Globus pallidus (tissue), 1 donor: ENCODE measurements around the gene PCCA.
"Not testable (repeated sequence)": the region's sequence is repeated elsewhere in the genome, so short reads cannot be mapped to it uniquely, and the experiment has no call there.

Experiments used
- DNase-seq: peaks from one replicate; pipeline ENCODE4 v3.0.0-alpha.2; 2015; ENCODE audit warnings: low spot score

PCCA gene

GRCh38 chr13:100363285-100363711, 274.4 kb downstream of the PCCA start:
- no peak for DNase-seq

- DNase-seq: no peak
Observed at GRCh38 chr13:100363874-100364273, 275.0 kb downstream of the PCCA start.

GRCh38 chr13:100364591-100364990, 275.7 kb downstream of the PCCA start:
- DNase-seq: no peak

- DNase-seq: no peak
Observed at GRCh38 chr13:100365680-100366079, 276.8 kb downstream of the PCCA start.

- no peak for DNase-seq
Observed at GRCh38 chr13:100378533-100378932, 289.6 kb downstream of the PCCA start.

GRCh38 chr13:100381595-100382224, 292.8 kb downstream of the PCCA start:
- no peak for DNase-seq

- DNase-seq: no peak
Observed at GRCh38 chr13:100382785-100383184, 293.9 kb downstream of the PCCA start.

- DNase-seq: no peak
Observed at GRCh38 chr13:100387416-100387815, 298.5 kb downstream of the PCCA start.

- not testable (repeated sequence) for DNase-seq
Observed at GRCh38 chr13:100388150-100388549, 299.3 kb downstream of the PCCA start.

GRCh38 chr13:100388923-100389322, 300.0 kb downstream of the PCCA start:
- no peak for DNase-seq

- DNase-seq: no peak
Observed at GRCh38 chr13:100389617-100390016, 300.7 kb downstream of the PCCA start.

GRCh38 chr13:100392709-100393630, 304.1 kb downstream of the PCCA start:
- DNase-seq: no peak

- no peak for DNase-seq
Observed at GRCh38 chr13:100394005-100394695, 305.3 kb downstream of the PCCA start.

GRCh38 chr13:100395698-100396373, 306.9 kb downstream of the PCCA start:
- DNase-seq: no peak

- no peak for DNase-seq
Observed at GRCh38 chr13:100396776-100397175, 307.9 kb downstream of the PCCA start.

- no peak for DNase-seq
Observed at GRCh38 chr13:100397627-100398026, 308.7 kb downstream of the PCCA start.

- no peak for DNase-seq
Observed at GRCh38 chr13:100398360-100398759, 309.5 kb downstream of the PCCA start.

- DNase-seq: no peak
Observed at GRCh38 chr13:100399455-100399854, 310.6 kb downstream of the PCCA start.

GRCh38 chr13:100403675-100404074, 314.8 kb downstream of the PCCA start:
- DNase-seq: no peak

GRCh38 chr13:100409132-100409531, 320.2 kb downstream of the PCCA start:
- DNase-seq: no peak

- DNase-seq: no peak
Observed at GRCh38 chr13:100423375-100423774, 334.5 kb downstream of the PCCA start.

GRCh38 chr13:100428986-100429385, 340.1 kb downstream of the PCCA start:
- no peak for DNase-seq
